KMS-11 (cell line): ENCODE measurements around the gene RBMS3.

Experiments used
- H2AFZ ChIP-seq: fragments of 200-600 bp; sonication (generic); 2 replicates; pipeline ENCODE4 v1.6.1; 2016; ENCODE audit warnings: antibody characterized with exemption, mixed run types, low read depth
- H3K27ac ChIP-seq: fragments of 200-600 bp; sonication (generic); 2 replicates; pipeline ENCODE4 v1.6.1; 2016; ENCODE audit warnings: mild to moderate bottlenecking, mixed run types
- H3K27me3 ChIP-seq: fragments of 200-600 bp; sonication (generic); 2 replicates; pipeline ENCODE4 v1.6.1; 2017; ENCODE audit warnings: mild to moderate bottlenecking, low read depth, mixed run types, moderate library complexity; ENCODE audit not compliant: insufficient read depth
- H3K36me3 ChIP-seq: fragments of 200-600 bp; sonication (generic); 2 replicates; pipeline ENCODE4 v1.6.1; 2017; ENCODE audit warnings: mild to moderate bottlenecking, mixed run types; ENCODE audit not compliant: insufficient read depth
- H3K4me1 ChIP-seq: fragments of 200-600 bp; sonication (generic); 2 replicates; pipeline ENCODE4 v1.6.1; 2016; ENCODE audit warnings: mild to moderate bottlenecking, low read depth, mixed run types; ENCODE audit not compliant: poor library complexity, severe bottlenecking
- H3K4me2 ChIP-seq: fragments of 200-600 bp; sonication (generic); 2 replicates; pipeline ENCODE4 v1.7.0; 2016; ENCODE audit warnings: mild to moderate bottlenecking, mixed run types
- H3K4me3 ChIP-seq: fragments of 200-600 bp; sonication (generic); IDR thresholded peaks from 2 replicates; pipeline ENCODE4 v1.6.1; 2017; ENCODE audit warnings: low read depth, low read length, mixed read lengths; ENCODE audit not compliant: insufficient read depth
- H3K79me2 ChIP-seq: fragments of 200-600 bp; sonication (generic); 2 replicates; pipeline ENCODE4 v1.6.1; 2016; ENCODE audit warnings: low read depth, mixed run types; ENCODE audit not compliant: insufficient read depth
- H3K9ac ChIP-seq: fragments of 200-600 bp; sonication (generic); 2 replicates; pipeline ENCODE4 v1.6.1; 2016; ENCODE audit warnings: mild to moderate bottlenecking, mixed run types
- H4K20me1 ChIP-seq: fragments of 200-600 bp; sonication (generic); 2 replicates; pipeline ENCODE4 v1.6.1; 2016; ENCODE audit warnings: mild to moderate bottlenecking, mixed run types; ENCODE audit not compliant: insufficient read depth
- CTCF ChIP-seq: fragments of 200-600 bp; sonication (generic); conservative IDR thresholded peaks from 2 replicates; pipeline ENCODE4 v1.6.1; 2017; ENCODE audit warnings: low read depth, mild to moderate bottlenecking, antibody characterized with exemption, low read length, moderate library complexity, mixed read lengths

Gene RBMS3

GRCh38 chr3:29427266-29428103 lies 146.6 kb downstream of the RBMS3 start:
- H3K79me2 ChIP-seq: no peaks in the 10 kb centered on the region

GRCh38 chr3:29429055-29429679 lies 148.3 kb downstream of the RBMS3 start:
- no peaks in the 10 kb centered on the region for H3K27me3 ChIP-seq
- H3K36me3 ChIP-seq: no peaks in the 10 kb centered on the region
- no peak for TF ChIP-seq CTCF
- H3K4me1 ChIP-seq: no peaks in the 10 kb centered on the region
- H3K27ac ChIP-seq: no peak overlapping the region
- H3K4me2 ChIP-seq: no peak overlapping the region
- H3K79me2 ChIP-seq: no peaks in the 10 kb centered on the region
- H4K20me1 ChIP-seq: no peaks in the 10 kb centered on the region
- no peak overlapping the region for H3K9ac ChIP-seq
- H2AFZ ChIP-seq: no peak overlapping the region
- no peak overlapping the region for H3K4me3 ChIP-seq

More at GRCh38 chr3:29427266-29428103, 146.6 kb downstream of the RBMS3 start:
- H3K4me2 ChIP-seq: no peak overlapping the region
- H3K4me1 ChIP-seq: no peaks in the 10 kb centered on the region
- no peaks in the 10 kb centered on the region for H3K36me3 ChIP-seq
- no peaks in the 10 kb centered on the region for H3K27me3 ChIP-seq
- TF ChIP-seq CTCF: no peak
- H3K9ac ChIP-seq: no peak overlapping the region
- H3K27ac ChIP-seq: no peak overlapping the region
- no peaks in the 10 kb centered on the region for H4K20me1 ChIP-seq
- H3K4me3 ChIP-seq: no peak overlapping the region
- H2AFZ ChIP-seq: no peak overlapping the region

GRCh38 chr3:29430558-29430971 lies 149.7 kb downstream of the RBMS3 start:
- Histone ChIP-seq H3K27me3 (no peaks in the 10 kb centered on the region), H3K79me2 (no peaks in the 10 kb centered on the region), H3K27ac (no peak overlapping the region), H3K4me2 (no peak overlapping the region), H4K20me1 (no peaks in the 10 kb centered on the region), H3K4me3 (no peak overlapping the region), H3K4me1 (no peaks in the 10 kb centered on the region), H3K36me3 (no peaks in the 10 kb centered on the region), H2AFZ (no peak overlapping the region), H3K9ac (no peak overlapping the region)
- no peak for TF ChIP-seq CTCF

- H3K79me2 ChIP-seq: no peaks in the 10 kb centered on the region
- TF ChIP-seq CTCF: no peak
- H3K27me3 ChIP-seq: no peaks in the 10 kb centered on the region
- H3K36me3 ChIP-seq: no peaks in the 10 kb centered on the region
- H3K4me2 ChIP-seq: no peak overlapping the region
- no peaks in the 10 kb centered on the region for H3K4me1 ChIP-seq
- no peaks in the 10 kb centered on the region for H4K20me1 ChIP-seq
- no peak overlapping the region for H3K4me3 ChIP-seq
- no peak overlapping the region for H3K27ac ChIP-seq
- H2AFZ ChIP-seq: no peak overlapping the region
- no peak overlapping the region for H3K9ac ChIP-seq
Measured at GRCh38 chr3:29436612-29437323, 155.9 kb downstream of the RBMS3 start.
